ENCODE results near the gene ANKRD11. TPM values are rescaled to one million over a fixed set of nuclear protein-coding genes. Genes with fewer than 3 reads are reported as not detected.

Gene ANKRD11
- polyA plus RNA-seq, 1 donor from 2014 or later, result 32.5 TPM

DNA sequence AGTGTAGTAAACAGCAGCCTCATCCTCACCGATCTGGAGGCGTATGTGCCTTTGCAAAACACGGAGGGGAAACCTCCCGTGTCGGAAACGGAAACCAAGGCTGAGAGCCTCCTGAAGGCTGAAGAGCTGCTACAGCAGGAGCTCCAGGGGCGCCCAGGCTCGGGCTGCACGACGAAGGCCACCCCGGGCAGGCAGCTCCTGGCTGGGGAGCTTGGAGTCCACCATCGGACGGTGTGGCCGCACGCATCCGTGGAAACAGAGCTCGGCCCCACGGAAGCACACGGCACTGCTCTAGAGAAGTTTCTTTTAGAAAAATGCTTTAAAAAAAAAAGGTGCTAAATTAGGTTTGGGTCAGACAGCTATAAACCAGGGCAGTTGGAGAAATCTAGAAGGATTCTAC, 201.4 kb downstream of the ANKRD11 start:
- Histone ChIP-seq H2AFZ (ENCODE audit: low read depth, low read length) (no peak overlapping the region), H3K27me3 (ENCODE audit: insufficient read depth, low read depth, low read length) (no peaks in the 10 kb centered on the region), H3K27ac (ENCODE audit: low read length) (no peak overlapping the region), H3K9me3 (ENCODE audit: low read length) (no peaks in the 10 kb centered on the region), H3F3A (ENCODE audit: insufficient read depth, low read length, poor library complexity, severe bottlenecking) (no peaks in the 10 kb centered on the region), H3K36me3 (ENCODE audit: insufficient read depth, low read length) (peaks cover 4% of the 10 kb centered on the region), H3K9me2 (ENCODE audit: insufficient read depth, low read length) (no peaks in the 10 kb centered on the region), H3K4me2 (ENCODE audit: low read length) (no peak overlapping the region), H3K79me2 (replicated peaks; ENCODE audit: insufficient read depth, low read length) (no peaks in the 10 kb centered on the region), H3K4me3 (ENCODE audit: low read length) (no peak overlapping the region), H3K9ac (ENCODE audit: low read length) (no peak overlapping the region), H4K20me1 (ENCODE audit: insufficient read depth) (no peaks in the 10 kb centered on the region)
- no peak for TF ChIP-seq TAF1 (IDR thresholded peaks at IDR 0.05; ENCODE audit: low read depth)
- TF ChIP-seq EZH2 (IDR thresholded peaks at IDR 0.05; ENCODE audit: borderline replicate concordance, insufficient read depth, low read length, poor library complexity, severe bottlenecking), result no peak

DNA sequence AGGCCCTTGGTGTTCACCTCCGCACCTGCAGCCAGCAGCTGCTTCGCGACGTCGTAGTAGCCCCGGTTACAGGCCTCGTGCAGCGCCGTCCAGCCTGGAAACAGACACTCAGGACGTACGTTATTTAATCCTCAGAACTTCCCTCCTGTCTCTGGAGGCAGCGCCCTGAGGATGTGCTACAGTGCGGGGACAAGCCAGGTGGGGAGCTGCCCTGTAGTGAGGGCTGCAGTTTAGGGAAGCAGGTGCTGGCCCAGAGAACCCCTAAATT, 201.8 kb downstream of the ANKRD11 start:
- no peaks in the 10 kb centered on the region for H3K9me2 ChIP-seq (ENCODE audit: insufficient read depth, low read length)
- no peaks in the 10 kb centered on the region for H3K79me2 ChIP-seq (replicated peaks; ENCODE audit: insufficient read depth, low read length)
- H3K9me3 ChIP-seq (ENCODE audit: low read length), result no peaks in the 10 kb centered on the region
- no peak overlapping the region for H2AFZ ChIP-seq (ENCODE audit: low read depth, low read length)
- no peak overlapping the region for H3K9ac ChIP-seq (ENCODE audit: low read length)
- H3K27me3 ChIP-seq (ENCODE audit: insufficient read depth, low read depth, low read length), result no peaks in the 10 kb centered on the region
- no peak overlapping the region for H3K4me2 ChIP-seq (ENCODE audit: low read length)
- H4K20me1 ChIP-seq (ENCODE audit: insufficient read depth), result no peaks in the 10 kb centered on the region
- peaks cover 4% of the 10 kb centered on the region for H3K36me3 ChIP-seq (ENCODE audit: insufficient read depth, low read length)
- H3F3A ChIP-seq (ENCODE audit: insufficient read depth, low read length, poor library complexity, severe bottlenecking), result no peaks in the 10 kb centered on the region
- H3K27ac ChIP-seq (ENCODE audit: low read length), result no peak overlapping the region
- H3K4me3 ChIP-seq (ENCODE audit: low read length), result no peak overlapping the region
- no peak for TF ChIP-seq MXI1 (conservative IDR thresholded peaks at IDR 0.05; ENCODE audit: poor library complexity, severe bottlenecking)
- no peak for TF ChIP-seq TAF1 (IDR thresholded peaks at IDR 0.05; ENCODE audit: low read depth)
- TF ChIP-seq EP300 (conservative IDR thresholded peaks at IDR 0.05; ENCODE audit: poor library complexity, severe bottlenecking), result no peak
- TF ChIP-seq, protein P1, sequence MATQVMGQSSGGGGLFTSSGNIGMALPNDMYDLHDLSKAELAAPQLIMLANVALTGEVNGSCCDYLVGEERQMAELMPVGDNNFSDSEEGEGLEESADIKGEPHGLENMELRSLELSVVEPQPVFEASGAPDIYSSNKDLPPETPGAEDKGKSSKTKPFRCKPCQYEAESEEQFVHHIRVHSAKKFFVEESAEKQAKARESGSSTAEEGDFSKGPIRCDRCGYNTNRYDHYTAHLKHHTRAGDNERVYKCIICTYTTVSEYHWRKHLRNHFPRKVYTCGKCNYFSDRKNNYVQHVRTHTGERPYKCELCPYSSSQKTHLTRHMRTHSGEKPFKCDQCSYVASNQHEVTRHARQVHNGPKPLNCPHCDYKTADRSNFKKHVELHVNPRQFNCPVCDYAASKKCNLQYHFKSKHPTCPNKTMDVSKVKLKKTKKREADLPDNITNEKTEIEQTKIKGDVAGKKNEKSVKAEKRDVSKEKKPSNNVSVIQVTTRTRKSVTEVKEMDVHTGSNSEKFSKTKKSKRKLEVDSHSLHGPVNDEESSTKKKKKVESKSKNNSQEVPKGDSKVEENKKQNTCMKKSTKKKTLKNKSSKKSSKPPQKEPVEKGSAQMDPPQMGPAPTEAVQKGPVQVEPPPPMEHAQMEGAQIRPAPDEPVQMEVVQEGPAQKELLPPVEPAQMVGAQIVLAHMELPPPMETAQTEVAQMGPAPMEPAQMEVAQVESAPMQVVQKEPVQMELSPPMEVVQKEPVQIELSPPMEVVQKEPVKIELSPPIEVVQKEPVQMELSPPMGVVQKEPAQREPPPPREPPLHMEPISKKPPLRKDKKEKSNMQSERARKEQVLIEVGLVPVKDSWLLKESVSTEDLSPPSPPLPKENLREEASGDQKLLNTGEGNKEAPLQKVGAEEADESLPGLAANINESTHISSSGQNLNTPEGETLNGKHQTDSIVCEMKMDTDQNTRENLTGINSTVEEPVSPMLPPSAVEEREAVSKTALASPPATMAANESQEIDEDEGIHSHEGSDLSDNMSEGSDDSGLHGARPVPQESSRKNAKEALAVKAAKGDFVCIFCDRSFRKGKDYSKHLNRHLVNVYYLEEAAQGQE (IDR thresholded peaks at IDR 0.05; ENCODE audit: borderline replicate concordance), result no peak
- no peak for TF ChIP-seq RAD21 (conservative IDR thresholded peaks at IDR 0.05)
- no peak for TF ChIP-seq POLR2AphosphoS5 (IDR thresholded peaks at IDR 0.05)
- TF ChIP-seq EZH2 (IDR thresholded peaks at IDR 0.05; ENCODE audit: borderline replicate concordance, insufficient read depth, low read length, poor library complexity, severe bottlenecking), result no peak
- TF ChIP-seq, protein P2, sequence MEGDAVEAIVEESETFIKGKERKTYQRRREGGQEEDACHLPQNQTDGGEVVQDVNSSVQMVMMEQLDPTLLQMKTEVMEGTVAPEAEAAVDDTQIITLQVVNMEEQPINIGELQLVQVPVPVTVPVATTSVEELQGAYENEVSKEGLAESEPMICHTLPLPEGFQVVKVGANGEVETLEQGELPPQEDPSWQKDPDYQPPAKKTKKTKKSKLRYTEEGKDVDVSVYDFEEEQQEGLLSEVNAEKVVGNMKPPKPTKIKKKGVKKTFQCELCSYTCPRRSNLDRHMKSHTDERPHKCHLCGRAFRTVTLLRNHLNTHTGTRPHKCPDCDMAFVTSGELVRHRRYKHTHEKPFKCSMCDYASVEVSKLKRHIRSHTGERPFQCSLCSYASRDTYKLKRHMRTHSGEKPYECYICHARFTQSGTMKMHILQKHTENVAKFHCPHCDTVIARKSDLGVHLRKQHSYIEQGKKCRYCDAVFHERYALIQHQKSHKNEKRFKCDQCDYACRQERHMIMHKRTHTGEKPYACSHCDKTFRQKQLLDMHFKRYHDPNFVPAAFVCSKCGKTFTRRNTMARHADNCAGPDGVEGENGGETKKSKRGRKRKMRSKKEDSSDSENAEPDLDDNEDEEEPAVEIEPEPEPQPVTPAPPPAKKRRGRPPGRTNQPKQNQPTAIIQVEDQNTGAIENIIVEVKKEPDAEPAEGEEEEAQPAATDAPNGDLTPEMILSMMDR (IDR thresholded peaks at IDR 0.05; ENCODE audit: poor library complexity, severe bottlenecking), result no peak
- no peak for TF ChIP-seq SMC3 (conservative IDR thresholded peaks at IDR 0.05; ENCODE audit: poor library complexity)
